Keratinocyte (primary cell): ENCODE data around the gene ADAMTS6. TPM values are rescaled to one million over a fixed set of nuclear protein-coding genes. Genes with fewer than 3 reads are reported as not detected.

Experiments
- DNase-seq: peaks from one replicate; pipeline ENCODE4 v3.0.0-alpha.2; 2011; ENCODE audit warnings: low read depth, missing footprints, low spot score
- FAIRE-seq: peaks from 2 replicates; lab custom pipeline; 2011; peaks lifted over from hg19 to GRCh38; lab: Jason Lieb, UNC
- H2AFZ ChIP-seq: 2 replicates; pipeline ENCODE4 v1.6.0; 2012; ENCODE audit warnings: low read length, control low read depth, inconsistent platforms; ENCODE audit not compliant: control insufficient read depth
- H3K27ac ChIP-seq: 2 replicates; pipeline ENCODE4 v1.5.1; 2011; ENCODE audit warnings: low read length; ENCODE audit not compliant: control insufficient read depth, insufficient read depth
- H3K27me3 ChIP-seq: 3 replicates; pipeline ENCODE4 v1.6.0; 2011; ENCODE audit warnings: low read length; ENCODE audit not compliant: control insufficient read depth, insufficient read depth; ENCODE audit errors: extremely low read depth
- H3K36me3 ChIP-seq, 2 experiments: 2 replicates in 1 of 2; 3 replicates in 1 of 2; pipeline ENCODE4 v1.5.1; 2011; ENCODE audit warnings: low read length in 2 of 2, mild to moderate bottlenecking in 1 of 2; ENCODE audit not compliant: control insufficient read depth in 2 of 2, insufficient read depth in 2 of 2; ENCODE audit errors: extremely low read depth in 1 of 2
- H3K4me1 ChIP-seq: 3 replicates; pipeline ENCODE4 v1.5.1; 2011; ENCODE audit warnings: low read length; ENCODE audit not compliant: control insufficient read depth, insufficient read depth; ENCODE audit errors: extremely low read depth
- H3K4me2 ChIP-seq: 3 replicates; pipeline ENCODE4 v1.6.0; 2011; ENCODE audit warnings: low read depth, low read length; ENCODE audit not compliant: control insufficient read depth, insufficient read depth; ENCODE audit errors: extremely low read depth
- H3K4me3 ChIP-seq, 3 experiments: fragments of 200-600 bp in 1 of 3; sonication (generic) in 1 of 3; 2 replicates in 2 of 3; 3 replicates in 1 of 3; pipeline ENCODE4 v1.5.1; 2011 to 2016; ENCODE audit warnings: low read length in 3 of 3, mild to moderate bottlenecking in 3 of 3, control low read depth in 2 of 3, inconsistent platforms in 1 of 3, low read depth in 1 of 3, mixed read lengths in 1 of 3, mixed run types in 1 of 3, moderate library complexity in 1 of 3; ENCODE audit not compliant: control insufficient read depth in 2 of 3, insufficient read depth in 2 of 3; ENCODE audit errors: extremely low read depth in 1 of 3
- H3K79me2 ChIP-seq: 2 replicates; pipeline ENCODE4 v1.6.0; 2012; ENCODE audit warnings: low read length; ENCODE audit not compliant: control insufficient read depth, insufficient read depth
- H3K9ac ChIP-seq: 3 replicates; pipeline ENCODE4 v1.6.0; 2011; ENCODE audit warnings: low read length; ENCODE audit not compliant: control insufficient read depth, insufficient read depth; ENCODE audit errors: extremely low read depth
- H3K9me1 ChIP-seq: 3 replicates; pipeline ENCODE4 v1.6.0; 2011; ENCODE audit warnings: low read length; ENCODE audit not compliant: control insufficient read depth, insufficient read depth; ENCODE audit errors: extremely low read depth
- H3K9me3 ChIP-seq: 2 replicates; pipeline ENCODE4 v1.5.1; 2012; ENCODE audit warnings: low read depth, low read length; ENCODE audit not compliant: control insufficient read depth
- H4K20me1 ChIP-seq: 3 replicates; pipeline ENCODE4 v1.6.0; 2011; ENCODE audit warnings: low read length; ENCODE audit not compliant: control insufficient read depth, insufficient read depth; ENCODE audit errors: extremely low read depth
- CTCF ChIP-seq, 3 experiments: IDR thresholded peaks in 1 of 3; conservative IDR thresholded peaks in 1 of 3; optimal IDR thresholded peaks in 1 of 3; 2 replicates in 2 of 3; 3 replicates in 1 of 3; pipeline versions ENCODE3 to v1.5.1; 2011; ENCODE audit warnings: low read length in 3 of 3, mild to moderate bottlenecking in 3 of 3, moderate library complexity in 2 of 3, control low read depth in 1 of 3, inconsistent platforms in 1 of 3; ENCODE audit not compliant: insufficient read depth in 2 of 3; ENCODE audit errors: extremely low read depth in 1 of 3
- EZH2 ChIP-seq: IDR thresholded peaks from one replicate; pipeline ENCODE4 v1.6.1; 2012; ENCODE audit warnings: inconsistent platforms, mild to moderate bottlenecking, low read length, moderate library complexity
- dilution Hi-C: fragments of 300-500 bp; cut with MboI; formaldehyde crosslinking; loops from one replicate; pipeline ENCODE4 v1.7.0; 2020; ENCODE audit warnings: low sequenced_read_pairs; ENCODE audit not compliant: extremely low pct_ligation_motif_present
- polyA plus RNA-seq, 5 experiments: library from polyadenylated mRNA; depleted of rRNA in 3 of 5; stranded (reverse) in 3 of 5; stranded (forward) in 1 of 5; unstranded in 1 of 5; fragments of >200 nt; gene quantifications; 1 replicate in 1 of 5; 2 replicates in 3 of 5; 3 replicates in 1 of 5; pipeline versions ENCODE4 v1.2.1 to v1.2.3, GENCODE V29; 2011 to 2012; ENCODE audit warnings: missing spikeins in 2 of 5, low read depth in 1 of 5, low replicate concordance in 1 of 5

ADAMTS6 gene
- polyA plus RNA-seq, 1 donor (not counting 4 experiments of a cell fraction or from before 2014, with no cell fraction given) = 10.9 TPM

GRCh38 chr5:65474130-65474711, 7.5 kb downstream of the ADAMTS6 start:
- Histone ChIP-seq H4K20me1 (no peaks in the 10 kb centered on the region), H3K36me3 (peaks cover 0 to 4% of the 10 kb centered on the region in 2 experiments), H3K9me1 (no peaks in the 10 kb centered on the region), H3K4me2 (no peak overlapping the region), H3K27me3 (no peaks in the 10 kb centered on the region), H3K79me2 (peaks cover 54% of the 10 kb centered on the region), H3K9me3 (no peaks in the 10 kb centered on the region), H3K4me1 (peaks cover 8% of the 10 kb centered on the region), H3K9ac (no peak overlapping the region), H2AFZ (no peak overlapping the region), H3K27ac (no peak overlapping the region), H3K4me3 (no peak overlapping the region)
- no peak for FAIRE-seq
- DNase-seq = no peak
- dilution Hi-C loops = no loop called here
- TF ChIP-seq CTCF (optimal IDR thresholded peaks at IDR 0.05 in 1 of 3, IDR thresholded peaks at IDR 0.05 in 1 of 3, conservative IDR thresholded peaks at IDR 0.05 in 1 of 3; ENCODE audit: extremely low read depth in 1 of 3, insufficient read depth in 2 of 3, low read length in 3 of 3) (no peak), EZH2 (no peak)

GRCh38 chr5:65468633-65469032, 13.1 kb downstream of the ADAMTS6 start:
- H3K36me3 ChIP-seq = peaks cover 2 to 8% of the 10 kb centered on the region in 2 experiments
- no peak overlapping the region for H3K4me2 ChIP-seq
- no peak for DNase-seq
- no peak overlapping the region for H3K27ac ChIP-seq
- dilution Hi-C loops = no loop called here
- H3K27me3 ChIP-seq = no peaks in the 10 kb centered on the region
- no peaks in the 10 kb centered on the region for H3K9me1 ChIP-seq
- no peaks in the 10 kb centered on the region for H4K20me1 ChIP-seq
- H3K79me2 ChIP-seq = peaks cover 17% of the 10 kb centered on the region
- H3K4me3 ChIP-seq = no peak overlapping the region
- TF ChIP-seq CTCF (optimal IDR thresholded peaks at IDR 0.05 in 1 of 3, IDR thresholded peaks at IDR 0.05 in 1 of 3, conservative IDR thresholded peaks at IDR 0.05 in 1 of 3; ENCODE audit: extremely low read depth in 1 of 3, insufficient read depth in 2 of 3, low read length in 3 of 3) (no peak), EZH2 (no peak)
- no peaks in the 10 kb centered on the region for H3K4me1 ChIP-seq
- H3K9me3 ChIP-seq = no peaks in the 10 kb centered on the region
- peak; percentile 46 for FAIRE-seq
- H3K9ac ChIP-seq = no peak overlapping the region
- no peak overlapping the region for H2AFZ ChIP-seq
